Endometrial microvascular endothelial cells (primary cell): ENCODE data around the gene CLDN10. TPM values are rescaled to one million over a fixed set of nuclear protein-coding genes. Genes with fewer than 3 reads are reported as not detected.

Experiments used
- in situ Hi-C: cut with HindIII; loops from 2 replicates; pipeline ENCODE4 v1.10.0; 2017; ENCODE audit warnings: low sequenced_read_pairs, low pct_unique_long_range_greater_than_20kb; ENCODE audit errors: inconsistent ontology term
- total RNA-seq: library from RNA; depleted of rRNA; stranded (reverse); fragments of >200 nt; gene quantifications from one replicate; pipeline ENCODE4 v1.2.3, GENCODE V29; 2015; ENCODE audit errors: inconsistent ontology term

The CLDN10 gene
- total RNA-seq, 1 donor from 2014 or later = not detected

DNA sequence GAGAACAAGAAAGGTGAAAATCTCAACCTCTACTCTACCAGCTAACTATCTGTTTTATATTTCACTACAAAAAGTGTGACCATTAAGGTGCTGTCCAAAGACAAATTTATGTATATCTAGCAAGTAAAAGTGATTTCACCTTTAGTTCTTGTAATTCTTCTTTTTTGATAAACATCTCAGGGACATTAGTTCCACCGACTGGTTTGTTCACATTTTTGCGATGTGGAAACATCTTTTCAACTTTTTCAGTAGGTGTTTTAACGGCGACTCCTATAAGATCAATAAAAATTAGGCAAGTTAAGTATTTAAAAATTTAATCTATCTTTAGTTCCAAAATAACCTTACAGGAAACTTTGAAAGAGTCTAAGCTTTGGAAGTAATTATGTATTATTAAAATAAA is 33.3 kb downstream of the CLDN10 start:
- in situ Hi-C loops = no loop called here

DNA sequence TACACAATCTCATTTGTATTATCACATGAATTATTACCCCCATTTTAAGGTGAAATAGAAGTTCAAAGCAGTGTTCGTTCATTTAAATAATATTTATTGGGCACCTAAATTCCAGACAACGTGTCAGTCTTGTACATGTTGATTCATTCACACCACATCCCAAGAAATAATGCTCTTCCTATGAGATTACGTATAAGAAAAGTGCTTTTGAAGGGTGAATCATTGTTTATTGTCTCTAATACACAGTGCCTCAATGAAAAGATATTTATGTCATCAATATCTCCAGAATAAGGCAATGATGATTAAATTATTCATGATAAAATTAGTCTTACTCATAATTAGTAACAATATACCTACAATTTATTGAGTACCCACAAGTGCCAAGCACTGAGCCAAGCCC is 35.6 kb downstream of the CLDN10 start:
- in situ Hi-C loops = no loop called here

DNA sequence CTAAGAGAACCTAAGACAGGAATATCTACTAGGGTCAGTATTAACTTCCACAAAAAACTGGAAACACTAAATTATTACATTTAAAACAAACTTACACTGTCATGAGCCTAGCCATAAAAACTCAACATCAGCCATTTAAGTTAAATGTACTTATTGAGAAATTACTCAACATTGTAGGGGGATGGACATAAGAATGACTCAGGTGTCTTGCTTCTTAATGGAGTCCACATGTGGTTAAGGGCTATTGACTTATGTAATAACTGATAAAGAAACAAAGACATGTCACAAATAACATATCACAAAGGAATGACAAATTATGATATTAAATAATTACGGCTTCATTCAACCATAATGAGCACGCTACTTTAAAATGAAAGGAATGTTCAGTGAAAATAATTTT is 36.2 kb downstream of the CLDN10 start:
- in situ Hi-C loops = no loop called here

DNA sequence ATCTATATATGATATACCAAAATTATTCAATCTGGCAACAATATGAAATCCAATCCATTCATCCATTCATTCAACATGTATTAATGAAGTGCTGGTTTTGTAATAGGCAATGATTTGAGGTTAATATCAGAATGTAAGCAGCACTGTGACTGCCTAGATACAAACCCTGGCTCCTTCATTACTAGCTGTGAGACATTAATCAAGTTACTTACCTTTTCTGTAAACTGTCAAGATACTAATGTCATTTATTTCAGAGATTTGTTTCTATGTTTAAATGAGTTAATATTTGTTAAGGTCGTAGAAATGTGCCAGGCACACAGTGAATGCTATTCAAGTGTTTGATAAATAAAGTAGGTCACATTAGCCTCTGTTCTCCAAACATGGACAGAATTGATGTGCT is 40.9 kb downstream of the CLDN10 start:
- in situ Hi-C loops = no loop called here

DNA sequence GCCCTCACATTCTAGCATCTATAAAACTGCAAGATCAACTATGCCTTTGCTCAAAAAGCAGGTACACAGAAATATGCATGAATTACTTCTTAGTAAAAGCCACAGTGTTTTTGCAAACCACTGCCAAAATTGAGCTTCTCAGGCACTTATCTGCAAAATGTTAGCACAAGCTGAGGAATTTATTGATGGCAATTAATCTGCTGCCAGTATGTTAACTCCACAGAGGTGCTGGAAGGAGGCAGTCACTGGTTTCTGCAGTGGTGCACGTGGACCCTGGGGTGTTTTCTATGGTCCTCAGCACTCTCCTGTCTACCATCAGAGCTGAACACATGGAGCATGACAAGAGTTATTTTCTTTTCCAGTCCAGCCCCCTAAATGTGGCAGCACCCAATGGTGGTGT is 44.2 kb downstream of the CLDN10 start:
- in situ Hi-C loops = no loop called here

DNA sequence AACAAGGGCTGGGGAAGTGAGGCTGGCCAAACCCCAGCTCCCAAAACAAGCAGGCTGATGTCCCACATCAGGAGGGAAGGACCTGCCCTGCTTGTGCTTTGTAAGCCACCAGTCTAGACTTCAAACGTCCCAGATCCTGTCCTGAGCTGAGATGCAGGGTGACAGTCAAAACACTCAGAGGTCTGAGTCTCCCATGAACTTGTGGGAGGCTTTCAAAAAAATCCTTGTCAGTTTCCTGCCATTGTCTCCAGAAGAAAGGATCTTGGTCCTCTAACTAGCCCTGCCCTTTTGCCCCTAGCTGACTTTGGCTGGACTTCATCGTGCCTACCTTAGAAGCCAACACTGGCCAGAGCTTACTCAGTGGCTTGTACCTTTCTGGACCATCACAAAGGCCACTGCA is 48.7 kb downstream of the CLDN10 start:
- in situ Hi-C loops = no loop called here

- in situ Hi-C loops = no loop called here
These were observed 49.4 kb downstream of the CLDN10 start for GRCh38 chr13:95601906-95602305.

- in situ Hi-C loops = no loop called here
These were observed 51.5 kb downstream of the CLDN10 start for GRCh38 chr13:95603887-95604555.

DNA sequence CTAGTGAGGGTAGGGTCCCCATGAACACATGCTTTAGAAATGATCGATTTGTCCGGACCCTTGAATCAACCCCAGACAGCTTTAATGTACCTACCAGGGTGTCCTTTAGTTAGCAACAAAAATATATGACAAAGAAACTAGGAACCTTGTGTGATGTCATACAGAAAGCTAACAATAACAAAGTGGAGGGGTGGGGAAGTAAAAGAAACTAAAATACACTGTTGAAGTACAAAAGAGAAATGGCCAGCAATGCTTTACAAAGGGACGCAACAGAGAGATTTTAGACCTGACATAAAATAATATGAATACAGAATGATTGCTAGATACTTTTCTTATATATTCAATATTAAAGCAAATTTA is 52.0 kb downstream of the CLDN10 start:
- in situ Hi-C loops = no loop called here

- in situ Hi-C loops = no loop called here
These were observed 53.1 kb downstream of the CLDN10 start for GRCh38 chr13:95605448-95606125.

DNA sequence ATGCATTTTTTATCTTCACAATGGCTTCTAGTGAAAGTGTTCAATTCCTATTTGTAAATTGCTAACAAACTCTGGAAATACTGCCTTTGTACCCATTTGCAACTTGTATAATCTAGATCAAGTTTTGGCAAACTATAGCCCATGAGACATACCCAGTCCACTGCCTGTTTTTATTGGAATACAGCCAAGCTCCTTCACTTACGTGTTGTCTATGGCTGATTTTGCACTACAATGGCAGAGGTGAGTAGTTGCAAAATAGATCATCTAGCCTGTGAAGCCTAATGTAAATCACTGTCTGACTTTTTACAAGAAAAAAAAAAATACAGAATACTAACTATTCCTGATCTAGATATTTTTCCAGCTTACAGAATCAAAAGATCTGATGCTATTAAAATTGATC is 54.8 kb downstream of the CLDN10 start:
- in situ Hi-C loops = no loop called here

- in situ Hi-C loops = no loop called here
These were observed 56.3 kb downstream of the CLDN10 start for GRCh38 chr13:95608640-95609323.

- in situ Hi-C loops = no loop called here
These were observed 62.2 kb downstream of the CLDN10 start for GRCh38 chr13:95614641-95615245.

GRCh38 chr13:95615539-95615938 is 63.0 kb downstream of the CLDN10 start:
- in situ Hi-C loops = no loop called here

DNA sequence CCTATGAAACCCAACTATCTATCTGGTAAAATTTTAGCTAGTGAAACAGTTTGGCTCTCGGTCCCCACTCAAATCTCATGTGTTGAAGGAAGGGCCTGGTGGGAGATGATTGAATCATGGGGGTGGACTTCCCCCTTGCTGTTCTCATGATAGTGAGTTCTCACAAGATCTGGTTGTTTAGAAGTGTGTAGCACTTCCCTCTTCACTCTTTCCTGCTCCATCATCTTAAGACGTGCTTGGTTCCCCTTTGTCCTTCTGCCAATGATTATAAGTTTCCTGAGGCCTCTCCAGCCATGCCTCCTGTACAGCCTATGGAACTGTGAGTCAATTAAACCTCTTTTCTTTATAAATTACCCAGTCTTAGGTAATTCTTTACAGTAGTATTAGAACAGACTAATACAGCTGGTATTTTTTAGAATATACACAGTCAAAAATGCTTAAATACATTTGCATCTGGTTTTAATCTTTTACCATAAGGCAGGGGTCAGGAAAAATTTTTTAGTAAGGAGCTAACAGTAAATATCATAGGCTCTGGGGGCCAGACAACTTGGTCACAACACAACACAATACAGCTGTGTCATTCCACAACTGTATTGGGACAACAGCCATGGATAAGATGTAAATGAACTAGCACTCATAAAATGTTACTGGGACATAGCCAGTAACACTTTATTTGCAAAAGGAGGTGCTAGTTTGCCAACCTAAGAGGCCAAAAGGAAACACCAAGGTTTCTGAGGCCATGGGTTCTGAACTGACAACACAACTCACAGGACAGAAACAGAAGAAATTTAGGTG is 67.7 kb downstream of the CLDN10 start:
- in situ Hi-C loops = no loop called here

DNA sequence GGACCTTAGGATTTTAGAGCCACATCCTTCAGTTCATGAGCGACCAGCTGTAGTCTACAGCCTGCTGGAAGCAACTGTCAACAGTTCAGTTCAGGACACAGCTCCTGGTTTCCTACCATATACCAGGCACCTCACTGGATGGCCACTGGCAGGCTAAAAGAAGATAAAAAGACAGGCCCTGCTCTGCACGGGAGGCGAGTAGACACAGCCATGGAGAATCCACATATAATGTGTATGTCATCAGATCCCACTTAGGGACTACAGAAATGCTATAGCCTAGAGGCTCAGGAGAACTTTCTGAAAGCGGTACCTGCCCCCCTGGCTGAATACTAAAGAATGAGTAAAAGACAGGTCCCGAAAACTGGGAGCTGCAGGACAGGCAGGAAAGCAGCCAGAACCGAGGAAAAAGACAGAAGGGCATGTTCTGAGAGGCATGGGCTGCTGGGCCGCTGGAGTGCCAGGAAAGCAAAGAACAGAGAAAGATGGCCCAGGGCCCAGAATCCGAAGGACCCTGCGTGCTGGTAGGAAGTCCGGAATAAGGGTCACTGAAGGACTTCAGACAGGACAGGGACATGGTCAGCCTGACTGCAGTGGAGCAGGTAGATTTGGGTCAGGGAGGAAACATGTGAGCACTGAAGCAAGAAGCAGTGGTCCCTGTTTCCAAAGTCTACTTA is 68.4 kb downstream of the CLDN10 start:
- in situ Hi-C loops = no loop called here

GRCh38 chr13:95623141-95623540 is 70.6 kb downstream of the CLDN10 start:
- in situ Hi-C loops = no loop called here

- in situ Hi-C loops = no loop called here
These were observed 71.5 kb downstream of the CLDN10 start for GRCh38 chr13:95624020-95624419.

DNA sequence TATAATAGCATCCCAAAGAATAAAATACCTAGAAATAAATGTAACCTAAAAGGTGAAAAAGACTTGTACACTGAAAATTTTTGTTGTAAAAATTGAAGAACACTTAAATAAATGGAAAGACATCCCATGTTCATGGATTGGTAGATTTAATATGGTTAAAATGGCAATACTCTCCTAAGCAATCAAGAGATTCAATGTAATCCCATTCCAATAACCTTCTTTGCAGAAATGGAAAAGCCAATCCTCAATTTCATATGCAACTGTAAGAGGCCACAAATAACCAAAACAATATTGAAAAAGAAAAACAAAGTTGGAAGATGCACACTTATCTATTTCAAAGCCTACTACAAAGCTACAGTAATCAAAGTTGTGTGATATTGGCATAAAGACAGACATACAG is 74.2 kb downstream of the CLDN10 start:
- in situ Hi-C loops = no loop called here
